OCI-LY1 (cell line): ENCODE data around the gene ANO6.

Experiments
- H2AFZ ChIP-seq: fragments of 200-600 bp; sonication (generic), shearing (Covaris generic); 2 replicates; pipeline ENCODE4 v1.6.0; 2014; ENCODE audit warnings: antibody characterized with exemption, mild to moderate bottlenecking, low read length
- H3F3A ChIP-seq: fragments of 200-600 bp; sonication (generic), shearing (Covaris generic); 2 replicates; pipeline ENCODE4 v1.6.0; 2014; ENCODE audit warnings: mild to moderate bottlenecking, antibody characterized with exemption, low read length, moderate library complexity; ENCODE audit not compliant: insufficient read depth
- H3K27ac ChIP-seq: fragments of 200-600 bp; sonication (generic); 2 replicates; pipeline ENCODE4 v1.5.1; 2014; ENCODE audit warnings: low read length, mixed run types, mild to moderate bottlenecking, low read depth; ENCODE audit not compliant: poor library complexity, severe bottlenecking
- H3K27me3 ChIP-seq: fragments of 200-600 bp; sonication (generic); 2 replicates; pipeline ENCODE4 v1.6.0; 2014; ENCODE audit warnings: antibody characterized with exemption, mild to moderate bottlenecking, low read length, moderate library complexity; ENCODE audit not compliant: insufficient read depth
- H3K36me3 ChIP-seq: fragments of 200-600 bp; sonication (generic); 2 replicates; pipeline ENCODE4 v1.6.1; 2014; ENCODE audit warnings: mild to moderate bottlenecking, antibody characterized with exemption, low read length, moderate library complexity, mixed read lengths; ENCODE audit not compliant: insufficient read depth
- H3K4me1 ChIP-seq: fragments of 200-600 bp; sonication (generic); 2 replicates; pipeline ENCODE4 v1.5.1; 2014; ENCODE audit warnings: mild to moderate bottlenecking, low read length, moderate library complexity; ENCODE audit not compliant: insufficient read depth, severe bottlenecking
- H3K4me2 ChIP-seq: fragments of 200-600 bp; sonication (generic), shearing (Covaris generic); 2 replicates; pipeline ENCODE4 v1.6.1; 2014; ENCODE audit warnings: low read length
- H3K4me3 ChIP-seq: fragments of 200-600 bp; sonication (generic); 2 replicates; pipeline ENCODE4 v1.5.1; 2014; ENCODE audit warnings: low read length, low read depth, mild to moderate bottlenecking, mixed read lengths; ENCODE audit not compliant: poor library complexity, severe bottlenecking
- H3K79me2 ChIP-seq: fragments of 200-600 bp; shearing (Covaris generic); 2 replicates; pipeline ENCODE4 v1.6.1; 2016; ENCODE audit warnings: mixed run types, low read length, mixed read lengths; ENCODE audit not compliant: insufficient read depth
- H3K9ac ChIP-seq: fragments of 200-600 bp; sonication (generic), shearing (Covaris generic); 2 replicates; pipeline ENCODE4 v1.6.1; 2014; ENCODE audit warnings: mild to moderate bottlenecking, low read length, mixed read lengths
- H3K9me2 ChIP-seq: fragments of 200-600 bp; sonication (generic), shearing (Covaris generic); 2 replicates; pipeline ENCODE4 v1.6.1; 2014; ENCODE audit warnings: low read depth, mild to moderate bottlenecking, low read length, mixed read lengths
- H3K9me3 ChIP-seq: fragments of 200-600 bp; shearing (Covaris generic); 2 replicates; pipeline ENCODE4 v1.6.1; 2014; ENCODE audit warnings: low read length, mixed read lengths
- H4K20me1 ChIP-seq: fragments of 200-600 bp; sonication (generic), shearing (Covaris generic); 2 replicates; pipeline ENCODE4 v1.6.0; 2016; ENCODE audit warnings: mild to moderate bottlenecking, low read length; ENCODE audit not compliant: insufficient read depth
- CTCF ChIP-seq: fragments of 200-600 bp; sonication (generic), shearing (Covaris generic); IDR thresholded peaks from 2 replicates; pipeline ENCODE4 v1.5.1; 2017; ENCODE audit warnings: mild to moderate bottlenecking, antibody characterized with exemption, low read length, moderate library complexity, mixed read lengths
- EZH2 ChIP-seq: fragments of 200-600 bp; sonication (generic), shearing (Covaris generic); IDR thresholded peaks from 2 replicates; pipeline ENCODE4 v1.8.0; 2017; ENCODE audit warnings: borderline replicate concordance, mixed run types, mild to moderate bottlenecking, antibody characterized with exemption, low read length, moderate library complexity, mixed read lengths

ANO6 gene

GRCh38 chr12:45349916-45350315, 134.0 kb downstream of the ANO6 start:
- peaks cover 9% of the 10 kb centered on the region; the same call in 1 of the 2 replicates for H3K36me3 ChIP-seq
- no peaks in the 10 kb centered on the region for H4K20me1 ChIP-seq
- TF ChIP-seq EZH2: no peak
- TF ChIP-seq CTCF: no peak
- no peak overlapping the region for H2AFZ ChIP-seq
- H3K9me2 ChIP-seq: no peaks in the 10 kb centered on the region
- H3K4me1 ChIP-seq: no peaks in the 10 kb centered on the region
- no peaks in the 10 kb centered on the region for H3K27me3 ChIP-seq
- H3K4me2 ChIP-seq: no peak overlapping the region
- no peak overlapping the region for H3K27ac ChIP-seq
- no peaks in the 10 kb centered on the region for H3K9me3 ChIP-seq
- no peaks in the 10 kb centered on the region for H3K79me2 ChIP-seq
- H3F3A ChIP-seq: no peaks in the 10 kb centered on the region
- H3K9ac ChIP-seq: no peak overlapping the region
- no peak overlapping the region for H3K4me3 ChIP-seq

- no peak overlapping the region for H3K9ac ChIP-seq
- H3K9me2 ChIP-seq: no peaks in the 10 kb centered on the region
- no peaks in the 10 kb centered on the region for H3K27me3 ChIP-seq
- H3K27ac ChIP-seq: no peak overlapping the region
- H2AFZ ChIP-seq: no peak overlapping the region
- no peaks in the 10 kb centered on the region for H3K4me1 ChIP-seq
- H3K4me3 ChIP-seq: no peak overlapping the region
- H3K79me2 ChIP-seq: no peaks in the 10 kb centered on the region
- no peaks in the 10 kb centered on the region for H3F3A ChIP-seq
- no peaks in the 10 kb centered on the region for H4K20me1 ChIP-seq
- no peak overlapping the region for H3K4me2 ChIP-seq
- H3K9me3 ChIP-seq: no peaks in the 10 kb centered on the region
- peaks cover 9% of the 10 kb centered on the region; the same call in 1 of the 2 replicates for H3K36me3 ChIP-seq
- TF ChIP-seq EZH2: no peak
- no peak for TF ChIP-seq CTCF
Measured at GRCh38 chr12:45350861-45351260, 135.0 kb downstream of the ANO6 start.

- H3K79me2 ChIP-seq: no peaks in the 10 kb centered on the region
- H3K27ac ChIP-seq: no peak overlapping the region
- H3K36me3 ChIP-seq: peaks cover 9% of the 10 kb centered on the region; the same call in 1 of the 2 replicates
- no peaks in the 10 kb centered on the region for H3F3A ChIP-seq
- no peak overlapping the region for H3K9ac ChIP-seq
- no peak overlapping the region for H3K4me2 ChIP-seq
- H3K4me1 ChIP-seq: no peaks in the 10 kb centered on the region
- no peak overlapping the region for H3K4me3 ChIP-seq
- no peaks in the 10 kb centered on the region for H3K9me3 ChIP-seq
- TF ChIP-seq CTCF (no peak), EZH2 (no peak)
- no peaks in the 10 kb centered on the region for H4K20me1 ChIP-seq
- no peaks in the 10 kb centered on the region for H3K27me3 ChIP-seq
- H3K9me2 ChIP-seq: no peaks in the 10 kb centered on the region
- H2AFZ ChIP-seq: no peak overlapping the region
Measured at GRCh38 chr12:45351921-45352670, 136.2 kb downstream of the ANO6 start.
